K562 (cell line): ENCODE data around the gene ADAMTS10. TPM values are rescaled to one million over a fixed set of nuclear protein-coding genes. Genes with fewer than 3 reads are reported as not detected.
"Not testable (repeated sequence)": the region's sequence is repeated elsewhere in the genome, so short reads cannot be mapped to it uniquely, and the experiment has no call there.

ENCODE experiments used
- ATAC-seq: fragments of 200-7000 bp; cut with Tn5 transposase; 3 replicates; pipeline ENCODE4 v1.9.1; 2020; ENCODE audit warnings: moderate library complexity
- BruUV-seq: library from RNA; stranded (reverse); fragments of 400-500 nt; replicated peaks from 2 replicates; lab custom pipeline; 2021; lab: Mats Ljungman, UMichigan
- CTCF ChIA-PET: fragments of 300-600 bp; formaldehyde crosslinking; extraction: SDS; loops from one replicate; lab custom pipeline; 2021; ENCODE audit warnings: low intra/inter-chr PET ratio; lab: Yijun Ruan, JAX
- POLR2A ChIA-PET: fragments of 300-600, 350-650 bp; sonication (Branson Sonifier 250); formaldehyde crosslinking; extraction: SDS; loops from one replicate; lab custom pipeline; 2021; ENCODE audit warnings: antibody characterized with exemption, inconsistent platforms; lab: Yijun Ruan, JAX
- DNase-seq, 4 experiments: peaks; one replicate each; pipeline versions ENCODE4 v3.0.0 to v3.0.0-alpha.2; 2011 to 2018; ENCODE audit warnings: low spot score in 3 of 4, mixed read lengths in 3 of 4; ENCODE audit errors: extremely low read depth in 1 of 4
- FAIRE-seq: peaks from 2 replicates; lab custom pipeline; 2011; peaks lifted over from hg19 to GRCh38; lab: Jason Lieb, UNC
- H2AFZ ChIP-seq: 2 replicates; pipeline ENCODE4 v1.6.0; 2011; ENCODE audit warnings: low read depth, low read length, control low read depth, inconsistent platforms
- H3K27ac ChIP-seq: fragments of 200-600 bp; 3 replicates; pipeline ENCODE4 v1.8.0; 2011; ENCODE audit warnings: low read depth, mild to moderate bottlenecking, control low read depth, inconsistent platforms, low read length, moderate library complexity, mixed read lengths; ENCODE audit errors: extremely low read depth
- H3K27me3 ChIP-seq, 2 experiments: fragments of 300-600 bp in 1 of 2; 2 replicates in 1 of 2; 3 replicates in 1 of 2; pipeline versions ENCODE4 v1.6.0 to v1.8.0; 2011; ENCODE audit warnings: inconsistent platforms in 2 of 2, low read length in 2 of 2, mild to moderate bottlenecking in 1 of 2, mixed read lengths in 1 of 2, moderate library complexity in 1 of 2; ENCODE audit not compliant: control insufficient read depth in 2 of 2, insufficient read depth in 2 of 2
- H3K36me3 ChIP-seq: fragments of 300-600 bp; 3 replicates; pipeline ENCODE4 v1.8.0; 2011; ENCODE audit warnings: mild to moderate bottlenecking, low read length, inconsistent platforms; ENCODE audit not compliant: control insufficient read depth, insufficient read depth
- H3K4me1 ChIP-seq, 2 experiments: fragments of 200-600 bp in 1 of 2; replicated peaks in 1 of 2; 2 replicates in 1 of 2; 3 replicates in 1 of 2; pipeline versions ENCODE4 v1.5.1 to v1.8.0; 2011; ENCODE audit warnings: inconsistent platforms in 2 of 2, low read length in 2 of 2, mild to moderate bottlenecking in 1 of 2, mixed read lengths in 1 of 2, moderate library complexity in 1 of 2; ENCODE audit not compliant: control insufficient read depth in 2 of 2, insufficient read depth in 2 of 2
- H3K4me2 ChIP-seq: 2 replicates; pipeline ENCODE4 v1.6.1; 2011; ENCODE audit warnings: low read length, control low read depth, inconsistent platforms, mixed read lengths; ENCODE audit not compliant: insufficient read depth
- H3K4me3 ChIP-seq: fragments of 200-600 bp; sonication (generic), shearing (Covaris generic); 2 replicates; pipeline ENCODE4 v1.5.1; 2016; ENCODE audit warnings: control low read depth, inconsistent platforms
- H3K79me2 ChIP-seq: fragments of 200-600 bp; 3 replicates; pipeline ENCODE4 v1.8.0; 2011; ENCODE audit warnings: low read length, inconsistent platforms; ENCODE audit not compliant: control insufficient read depth, insufficient read depth
- H3K9ac ChIP-seq, 2 experiments: 2 replicates each; pipeline versions ENCODE4 v1.6.0 to v1.6.1; 2011; ENCODE audit warnings: low read depth in 2 of 2, low read length in 2 of 2, control low read depth in 1 of 2, inconsistent platforms in 1 of 2, mild to moderate bottlenecking in 1 of 2, mixed read lengths in 1 of 2; ENCODE audit not compliant: insufficient read depth in 1 of 2
- H3K9me1 ChIP-seq: one replicate; pipeline ENCODE4 v1.6.0; 2011; ENCODE audit warnings: inconsistent platforms, mild to moderate bottlenecking, low read length, moderate library complexity; ENCODE audit not compliant: control insufficient read depth, insufficient read depth
- H3K9me3 ChIP-seq: replicated peaks from 2 replicates; pipeline ENCODE4 v1.5.1; 2011; ENCODE audit warnings: low read depth, low read length, inconsistent platforms; ENCODE audit not compliant: control insufficient read depth, insufficient read depth
- H4K20me1 ChIP-seq: replicated peaks from 2 replicates; pipeline ENCODE4 v1.6.1; 2011; ENCODE audit warnings: low read length, inconsistent platforms, mixed read lengths; ENCODE audit not compliant: control insufficient read depth, insufficient read depth
- CTCF ChIP-seq, 3 experiments: IDR thresholded peaks in 2 of 3; conservative IDR thresholded peaks in 1 of 3; 2 replicates each; pipeline ENCODE4 v1.5.1; 2011 to 2012; ENCODE audit warnings: low read length in 3 of 3, mild to moderate bottlenecking in 3 of 3, control low read depth in 2 of 3, improper control_type of control experiment in 1 of 3, inconsistent platforms in 1 of 3, low read depth in 1 of 3, mixed read lengths in 1 of 3, moderate library complexity in 1 of 3; ENCODE audit not compliant: insufficient read depth in 2 of 3
- ZNF384 ChIP-seq: IDR thresholded peaks from 2 replicates; pipeline ENCODE4 v1.6.1; 2012; ENCODE audit warnings: low read depth, low read length, improper control_type of control experiment
- WGBS: fragments of 100-300 bp; shearing (Covaris generic); methylation state at CpG from one replicate; pipeline ENCODE4 v1.1.6; 2016; ENCODE audit warnings: low coverage, mixed read lengths; ENCODE audit not compliant: insufficient coverage; ENCODE audit errors: missing lambda C conversion rate; 5-methylcytosine and 5-hydroxymethylcytosine counted together
- in situ Hi-C: fragments of 300-500 bp; cut with MboI; formaldehyde crosslinking; loops from 4 replicates; pipeline ENCODE4 v1.15.0; 2018; ENCODE audit warnings: inconsistent platforms, mixed read lengths
- intact Hi-C: fragments of 100-400 bp; cut with micrococcal nuclease; formaldehyde crosslinking; loops from 2 replicates; pipeline ENCODE4 v1.14.2; 2022
- polyA plus RNA-seq, 8 experiments: library from polyadenylated mRNA; depleted of rRNA in 4 of 8; stranded (reverse) in 5 of 8; unstranded in 3 of 8; fragments of >200 nt; fragmentation: Nextera tagmentation in 2 of 8; fragmentation: Illumina TruSeq in 1 of 8; extraction: Ambion mirVana in 2 of 8; extraction: Trizol in 1 of 8; gene quantifications; 2 replicates each; pipeline versions ENCODE4 v1.2.1 to v1.2.3, GENCODE V29; 2011 to 2014; ENCODE audit warnings: inconsistent platforms in 1 of 8, missing spikeins in 1 of 8
- total RNA-seq, 7 experiments: library from RNA; depleted of rRNA in 6 of 7; stranded (reverse); fragments of >200 nt in 6 of 7; fragmentation: Illumina TruSeq in 2 of 7; extraction: Trizol in 2 of 7; gene quantifications; 2 replicates each; pipeline versions ENCODE4 v1.2.1 to v1.2.3, GENCODE V29; 2011 to 2021; ENCODE audit warnings: low replicate concordance in 1 of 7

ADAMTS10 gene
- total and polyA plus RNA-seq, 9 of the 15 experiments (the other 6 are each of a cell fraction or from before 2014, with no cell fraction given), result 0.33 to 1.8 (median 0.57) TPM; not detected in 4

GRCh38 chr19:8622886-8623285 lies 12.4 kb upstream of the ADAMTS10 start:
- H3K4me1 ChIP-seq, H3K27ac ChIP-seq, H2AFZ ChIP-seq, in situ Hi-C loops, intact Hi-C loops, H3K9me1 ChIP-seq, H3K4me3 ChIP-seq, POLR2A ChIA-PET, CTCF ChIA-PET, H4K20me1 ChIP-seq, DNase-seq: not testable (repeated sequence)
- ATAC-seq, result 0 out of 3 replicates have a peak, but pooled peaks have one; percentile 49
- peaks cover 13 to 32% of the 10 kb centered on the region in 2 experiments; a peak in 3 of 5 replicates for H3K27me3 ChIP-seq
- TF ChIP-seq CTCF (IDR thresholded peaks at IDR 0.05 in 2 of 3, conservative IDR thresholded peaks at IDR 0.05 in 1 of 3; ENCODE audit: insufficient read depth in 2 of 3, low read depth in 1 of 3, low read length in 3 of 3) (peak in 2 of 3 experiments; percentile 31 to 43; a peak in 2 of 6 replicates), ZNF384 (peak; percentile 80)
- TF ChIP-seq, all 486 proteins: peak for 2; not testable (repeated sequence) for 484
- H3K9ac ChIP-seq, H3K9me3 ChIP-seq, H3K4me2 ChIP-seq, BruUV-seq, FAIRE-seq, H3K36me3 ChIP-seq, H3K79me2 ChIP-seq: not testable (repeated sequence)
- WGBS, result 0% methylated on average over 4 of the region's 4 CpGs
